ENCODE data around the gene CNTRL.

DNA sequence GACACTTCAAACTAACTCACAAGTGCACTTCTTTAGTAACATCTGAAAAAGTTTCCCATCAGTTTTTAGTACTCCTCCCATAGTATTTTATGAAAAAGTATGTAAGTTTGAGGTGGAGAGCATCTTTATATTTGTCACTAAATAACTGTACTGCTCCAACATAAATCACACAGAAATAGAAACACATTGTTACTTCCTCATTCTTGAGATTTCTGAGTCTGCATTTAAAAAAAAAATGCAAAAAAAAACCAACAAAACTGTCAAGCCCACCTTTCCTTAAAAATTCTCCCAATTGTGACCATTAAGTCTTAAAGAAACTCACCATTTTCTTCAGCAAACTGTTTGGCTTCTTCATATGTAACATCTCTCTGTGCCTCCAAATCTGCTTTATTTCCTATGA is 108.2 kb downstream of the CNTRL start:
- TF ChIP-seq TCF12 (IDR thresholded peaks at IDR 0.05; ENCODE audit: low read depth) = no peak
- no peak for TF ChIP-seq ZBTB7A (IDR thresholded peaks at IDR 0.05; ENCODE audit: low read depth)
- no peak for TF ChIP-seq EP300 (IDR thresholded peaks at IDR 0.05; ENCODE audit: borderline replicate concordance)
- TF ChIP-seq, protein P1, sequence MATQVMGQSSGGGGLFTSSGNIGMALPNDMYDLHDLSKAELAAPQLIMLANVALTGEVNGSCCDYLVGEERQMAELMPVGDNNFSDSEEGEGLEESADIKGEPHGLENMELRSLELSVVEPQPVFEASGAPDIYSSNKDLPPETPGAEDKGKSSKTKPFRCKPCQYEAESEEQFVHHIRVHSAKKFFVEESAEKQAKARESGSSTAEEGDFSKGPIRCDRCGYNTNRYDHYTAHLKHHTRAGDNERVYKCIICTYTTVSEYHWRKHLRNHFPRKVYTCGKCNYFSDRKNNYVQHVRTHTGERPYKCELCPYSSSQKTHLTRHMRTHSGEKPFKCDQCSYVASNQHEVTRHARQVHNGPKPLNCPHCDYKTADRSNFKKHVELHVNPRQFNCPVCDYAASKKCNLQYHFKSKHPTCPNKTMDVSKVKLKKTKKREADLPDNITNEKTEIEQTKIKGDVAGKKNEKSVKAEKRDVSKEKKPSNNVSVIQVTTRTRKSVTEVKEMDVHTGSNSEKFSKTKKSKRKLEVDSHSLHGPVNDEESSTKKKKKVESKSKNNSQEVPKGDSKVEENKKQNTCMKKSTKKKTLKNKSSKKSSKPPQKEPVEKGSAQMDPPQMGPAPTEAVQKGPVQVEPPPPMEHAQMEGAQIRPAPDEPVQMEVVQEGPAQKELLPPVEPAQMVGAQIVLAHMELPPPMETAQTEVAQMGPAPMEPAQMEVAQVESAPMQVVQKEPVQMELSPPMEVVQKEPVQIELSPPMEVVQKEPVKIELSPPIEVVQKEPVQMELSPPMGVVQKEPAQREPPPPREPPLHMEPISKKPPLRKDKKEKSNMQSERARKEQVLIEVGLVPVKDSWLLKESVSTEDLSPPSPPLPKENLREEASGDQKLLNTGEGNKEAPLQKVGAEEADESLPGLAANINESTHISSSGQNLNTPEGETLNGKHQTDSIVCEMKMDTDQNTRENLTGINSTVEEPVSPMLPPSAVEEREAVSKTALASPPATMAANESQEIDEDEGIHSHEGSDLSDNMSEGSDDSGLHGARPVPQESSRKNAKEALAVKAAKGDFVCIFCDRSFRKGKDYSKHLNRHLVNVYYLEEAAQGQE (IDR thresholded peaks at IDR 0.05; ENCODE audit: low read depth) = no peak
- TF ChIP-seq, protein P2, sequence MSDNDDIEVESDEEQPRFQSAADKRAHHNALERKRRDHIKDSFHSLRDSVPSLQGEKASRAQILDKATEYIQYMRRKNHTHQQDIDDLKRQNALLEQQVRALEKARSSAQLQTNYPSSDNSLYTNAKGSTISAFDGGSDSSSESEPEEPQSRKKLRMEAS (IDR thresholded peaks at IDR 0.05) = no peak
- TF ChIP-seq, protein P3, sequence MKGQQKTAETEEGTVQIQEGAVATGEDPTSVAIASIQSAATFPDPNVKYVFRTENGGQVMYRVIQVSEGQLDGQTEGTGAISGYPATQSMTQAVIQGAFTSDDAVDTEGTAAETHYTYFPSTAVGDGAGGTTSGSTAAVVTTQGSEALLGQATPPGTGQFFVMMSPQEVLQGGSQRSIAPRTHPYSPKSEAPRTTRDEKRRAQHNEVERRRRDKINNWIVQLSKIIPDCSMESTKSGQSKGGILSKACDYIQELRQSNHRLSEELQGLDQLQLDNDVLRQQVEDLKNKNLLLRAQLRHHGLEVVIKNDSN (IDR thresholded peaks at IDR 0.05) = no peak
- TF ChIP-seq YY1 (IDR thresholded peaks at IDR 0.05; ENCODE audit: low read depth) = no peak
- no peak for TF ChIP-seq CREB1 (IDR thresholded peaks at IDR 0.05; ENCODE audit: low read depth)

Data from Ishikawa (cell line).